Mesenchymal stem cell (in vitro differentiated cells and primary cell): ENCODE measurements around the gene CCR3.

Experiments
- DNase-seq: peaks from one replicate; pipeline ENCODE4 v3.0.0-alpha.2; 2013
- H2AFZ ChIP-seq: one replicate; pipeline ENCODE4 v1.6.1; 2013; ENCODE audit warnings: low read depth, mild to moderate bottlenecking, control low read depth, inconsistent platforms, low read length, moderate library complexity
- H2AK5ac ChIP-seq: 2 replicates; pipeline ENCODE4 v1.6.1; 2013; ENCODE audit warnings: low read length, moderate library complexity, mild to moderate bottlenecking, inconsistent platforms; ENCODE audit not compliant: severe bottlenecking
- H2BK120ac ChIP-seq: one replicate; pipeline ENCODE4 v1.6.1; 2013; ENCODE audit warnings: low read depth, mild to moderate bottlenecking, inconsistent platforms, low read length, moderate library complexity
- H2BK12ac ChIP-seq, 2 experiments: one replicate each; pipeline ENCODE4 v1.6.1; 2013; ENCODE audit warnings: inconsistent platforms in 2 of 2, low read length in 2 of 2, mild to moderate bottlenecking in 2 of 2, moderate library complexity in 2 of 2, control low read depth in 1 of 2
- H2BK15ac ChIP-seq: one replicate; pipeline ENCODE4 v1.6.1; 2013; ENCODE audit warnings: mild to moderate bottlenecking, low read depth, inconsistent platforms; ENCODE audit not compliant: poor library complexity, severe bottlenecking
- H2BK5ac ChIP-seq: 2 replicates; pipeline ENCODE4 v1.6.1; 2013; ENCODE audit warnings: low read depth, mild to moderate bottlenecking, low read length, control low read depth, inconsistent platforms; ENCODE audit not compliant: poor library complexity, severe bottlenecking
- H3K14ac ChIP-seq, 2 experiments: one replicate each; pipeline ENCODE4 v1.6.1; 2013; ENCODE audit warnings: inconsistent platforms in 2 of 2, low read length in 2 of 2, control low read depth in 1 of 2, mild to moderate bottlenecking in 1 of 2, moderate library complexity in 1 of 2
- H3K18ac ChIP-seq, 2 experiments: one replicate each; pipeline ENCODE4 v1.6.1; 2013; ENCODE audit warnings: inconsistent platforms in 2 of 2, low read length in 2 of 2, control low read depth in 1 of 2, low read depth in 1 of 2, mild to moderate bottlenecking in 1 of 2
- H3K23ac ChIP-seq, 2 experiments: one replicate each; pipeline ENCODE4 v1.6.1; 2013; ENCODE audit warnings: inconsistent platforms in 2 of 2, low read length in 2 of 2, mild to moderate bottlenecking in 2 of 2, moderate library complexity in 2 of 2, control low read depth in 1 of 2
- H3K27ac ChIP-seq: 2 replicates; pipeline ENCODE4 v1.5.1; 2013; ENCODE audit warnings: mild to moderate bottlenecking, moderate library complexity, low read length, control low read depth, inconsistent platforms; ENCODE audit not compliant: poor library complexity, severe bottlenecking
- H3K27me3 ChIP-seq, 2 experiments: 2 replicates each; pipeline versions ENCODE4 v1.6.1 to v1.7.0; 2013; ENCODE audit warnings: low read length in 2 of 2, mild to moderate bottlenecking in 2 of 2, moderate library complexity in 2 of 2, control low read depth in 1 of 2, inconsistent platforms in 1 of 2; ENCODE audit not compliant: control insufficient read depth in 1 of 2, insufficient read depth in 1 of 2
- H3K36me3 ChIP-seq, 2 experiments: 2 replicates each; pipeline versions ENCODE4 v1.6.1 to v1.7.0; 2013; ENCODE audit warnings: low read length in 2 of 2, control low read depth in 1 of 2, inconsistent platforms in 1 of 2, low read depth in 1 of 2, mild to moderate bottlenecking in 1 of 2; ENCODE audit not compliant: insufficient read depth in 2 of 2, control insufficient read depth in 1 of 2
- H3K4ac ChIP-seq, 2 experiments: one replicate each; pipeline ENCODE4 v1.6.1; 2013; ENCODE audit warnings: inconsistent platforms in 2 of 2, low read length in 2 of 2, mild to moderate bottlenecking in 2 of 2, moderate library complexity in 2 of 2, control low read depth in 1 of 2, low read depth in 1 of 2
- H3K4me1 ChIP-seq: 2 replicates; pipeline ENCODE4 v1.6.1; 2013; ENCODE audit warnings: low read depth, low read length, control low read depth; ENCODE audit not compliant: control insufficient read depth, insufficient read depth
- H3K4me2 ChIP-seq: 2 replicates; pipeline ENCODE4 v1.6.1; 2013; ENCODE audit warnings: low read length, mild to moderate bottlenecking, inconsistent platforms; ENCODE audit not compliant: poor library complexity, severe bottlenecking
- H3K4me3 ChIP-seq, 2 experiments: 2 replicates each; pipeline versions ENCODE4 v1.5.1 to v1.7.0; 2013; ENCODE audit warnings: low read length in 2 of 2, mild to moderate bottlenecking in 2 of 2, control low read depth in 1 of 2, low read depth in 1 of 2; ENCODE audit not compliant: insufficient read depth in 1 of 2
- H3K79me1 ChIP-seq: replicated peaks from 2 replicates; pipeline ENCODE4 v1.6.1; 2013; ENCODE audit warnings: mild to moderate bottlenecking, control low read depth, low read length, inconsistent platforms; ENCODE audit not compliant: poor library complexity, severe bottlenecking
- H3K9ac ChIP-seq: 2 replicates; pipeline ENCODE4 v1.7.0; 2013; ENCODE audit warnings: mild to moderate bottlenecking, low read length, moderate library complexity
- H3K9me3 ChIP-seq: 2 replicates; pipeline ENCODE4 v1.7.0; 2013; ENCODE audit warnings: mild to moderate bottlenecking, low read length; ENCODE audit not compliant: control insufficient read depth
- H4K8ac ChIP-seq: one replicate; pipeline ENCODE4 v1.6.1; 2013; ENCODE audit warnings: inconsistent platforms, mild to moderate bottlenecking, low read length, moderate library complexity
- H4K91ac ChIP-seq: one replicate; pipeline ENCODE4 v1.6.1; 2013; ENCODE audit warnings: mild to moderate bottlenecking, low read length, inconsistent platforms

The CCR3 gene

GRCh38 chr3:46316206-46316605 is 73.9 kb downstream of the CCR3 start:
- Histone ChIP-seq H2BK12ac (no peak overlapping the region), H3K4me2 (no peak overlapping the region), H3K18ac (no peak overlapping the region), H4K8ac (no peak overlapping the region), H3K23ac (no peak overlapping the region), H3K4me1 (no peaks in the 10 kb centered on the region), H3K9me3 (no peaks in the 10 kb centered on the region), H3K4ac (no peak overlapping the region), H2AFZ (no peak overlapping the region), H3K27me3 (peaks cover 6 to 9% of the 10 kb centered on the region in 2 experiments), H2AK5ac (no peak overlapping the region), H3K9ac (no peak overlapping the region), H2BK5ac (no peak overlapping the region), H2BK15ac (no peak overlapping the region), H3K79me1 (no peaks in the 10 kb centered on the region), H3K14ac (no peak overlapping the region), H3K4me3 (no peak overlapping the region), H2BK120ac (no peak overlapping the region), H3K36me3 (no peaks in the 10 kb centered on the region), H3K27ac (no peak overlapping the region), H4K91ac (no peak overlapping the region)
- DNase-seq = no peak
